ENCODE measurements around the gene METAP2. TPM values are rescaled to one million over a fixed set of nuclear protein-coding genes. Genes with fewer than 3 reads are reported as not detected.

METAP2 gene
- total RNA-seq, 1 experiment from 2014 or later = 127 TPM

- H3K4me3 ChIP-seq (replicated peaks in 1 of 2; ENCODE audit: low read depth in 1 of 2, low read length in 2 of 2) = no peak overlapping the region
- no peak overlapping the region for H3K27ac ChIP-seq (ENCODE audit: low read depth, low read length)
- peak; percentile 11; the same call in 1 of the 2 replicates for ATAC-seq
- intact Hi-C loops (cut with micrococcal nuclease) = no loop called here
- H3K36me3 ChIP-seq (ENCODE audit: control insufficient read depth in 1 of 2, insufficient read depth in 2 of 2, low read length in 2 of 2) = no peaks in the 10 kb centered on the region
- no peaks in the 10 kb centered on the region for H3K79me2 ChIP-seq (ENCODE audit: insufficient read depth, low read length)
- no peak overlapping the region for H2AFZ ChIP-seq (ENCODE audit: low read depth, low read length, poor library complexity, severe bottlenecking)
- no peaks in the 10 kb centered on the region for H3K9me2 ChIP-seq (ENCODE audit: insufficient read depth)
- no peak for DNase-seq (ENCODE audit: low read depth, low spot score)
- H3K4me2 ChIP-seq (ENCODE audit: low read length) = no peak overlapping the region
- H3K27me3 ChIP-seq (ENCODE audit: insufficient read depth, low read length) = no peaks in the 10 kb centered on the region
- H3K9me3 ChIP-seq (ENCODE audit: control insufficient read depth in 1 of 2, insufficient read depth in 1 of 2, low read depth in 1 of 2, low read length in 2 of 2) = no peaks in the 10 kb centered on the region
- BruUV-seq (replicated peaks) = no TSS peak
- no peaks in the 10 kb centered on the region for H3K4me1 ChIP-seq (ENCODE audit: control insufficient read depth in 1 of 2, insufficient read depth in 2 of 2, low read length in 2 of 2)
- RAD21 ChIA-PET (ENCODE audit: low non-redundant PET in 1 of 2, low total read pairs in 2 of 2, uncharacterized antibody in 2 of 2, unreplicated experiment in 2 of 2) = no interaction called here
- TF ChIP-seq EZH2 (IDR thresholded peaks at IDR 0.05) = no peak
- no peak for TF ChIP-seq SIN3A (IDR thresholded peaks at IDR 0.05; ENCODE audit: low read depth)
- TF ChIP-seq CTCF (IDR thresholded peaks at IDR 0.05 in 2 of 3, conservative IDR thresholded peaks at IDR 0.05 in 1 of 3; ENCODE audit: borderline replicate concordance in 1 of 3, insufficient read depth in 1 of 3, low read depth in 2 of 3, low read length in 2 of 3) = no peak
- no peak for TF ChIP-seq EZH2phosphoT487 (IDR thresholded peaks at IDR 0.05; ENCODE audit: borderline replicate concordance)
- TF ChIP-seq ZNF274 (IDR thresholded peaks at IDR 0.05; ENCODE audit: low read depth, low read length) = no peak
- TF ChIP-seq SRF (IDR thresholded peaks at IDR 0.05; ENCODE audit: low read depth) = no peak
- no peak for TF ChIP-seq RAD21 (IDR thresholded peaks at IDR 0.05; ENCODE audit: low read depth)
- TF ChIP-seq EGR1 (IDR thresholded peaks at IDR 0.05; ENCODE audit: low read depth) = no peak
- TF ChIP-seq POLR2A (IDR thresholded peaks at IDR 0.05; ENCODE audit: borderline replicate concordance, extremely low read depth, insufficient read depth, insufficient read length) = no peak
- TF ChIP-seq SP1 (IDR thresholded peaks at IDR 0.05; ENCODE audit: low read depth) = no peak
- no peak for TF ChIP-seq YY1 (IDR thresholded peaks at IDR 0.05; ENCODE audit: extremely low read depth, insufficient replicate concordance, low read depth, low read length)
- TF ChIP-seq MAX (IDR thresholded peaks at IDR 0.05) = no peak
- TF ChIP-seq POLR2AphosphoS5 (IDR thresholded peaks at IDR 0.05; ENCODE audit: low read depth, low read length) = no peak
- POLR2A ChIA-PET = no interaction called here
- no peaks in the 10 kb centered on the region for H4K20me1 ChIP-seq (ENCODE audit: insufficient read depth)
- no peak overlapping the region for H3K9ac ChIP-seq (ENCODE audit: low read length)
- CTCF ChIA-PET = interaction anchor here (1.1 to 1.2 kb wide), 2 partner anchors 11 to 405 kb away, joined by 4 to 5 read pairs; no protein-coding TSS in a partner anchor
Measured at GRCh38 chr12:95522692-95523091, 48.7 kb downstream of the METAP2 start.

Data from HCT116 (cell line).